ENCODE results near the gene ARHGAP26. TPM values are rescaled to one million over a fixed set of nuclear protein-coding genes. Genes with fewer than 3 reads are reported as not detected.
A peak's percentile ranks its signal among the peaks of the same experiment; 100 is the strongest.

The ARHGAP26 gene
- total RNA-seq, 1 donor from 2014 or later: 42.1 TPM

DNA sequence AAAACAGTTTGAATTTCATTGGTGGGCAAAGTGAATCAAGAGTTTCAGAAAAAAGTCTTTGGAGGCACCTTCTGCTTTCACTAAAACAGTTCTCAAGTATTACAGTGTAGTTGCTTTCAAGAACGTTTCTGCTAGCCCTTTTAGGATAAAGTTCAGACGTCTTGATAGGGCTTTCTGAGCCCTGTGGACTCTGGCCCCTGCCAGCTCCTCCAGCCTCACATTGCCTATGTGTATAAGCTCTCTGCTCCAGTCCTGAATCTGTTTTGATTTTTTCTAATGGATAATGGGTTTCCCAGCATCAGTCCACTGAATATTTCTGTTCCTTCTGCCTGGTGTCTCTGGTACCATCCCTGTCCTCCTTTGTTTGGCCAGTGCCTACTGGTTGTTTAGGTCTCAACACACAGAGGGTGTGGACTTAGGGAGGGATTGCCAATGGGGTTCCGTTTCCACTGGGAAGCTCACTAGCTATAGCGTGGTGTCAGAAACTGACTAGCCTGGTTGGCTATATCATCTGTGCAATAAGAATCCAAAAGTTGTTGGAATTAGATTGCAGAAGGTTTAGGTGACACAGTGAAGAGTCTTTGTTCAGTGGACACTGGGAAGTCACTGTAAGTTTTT is 26.4 kb downstream of the ARHGAP26 start:
- intact Hi-C loops (cut with DNase I): no loop called here
- DNase-seq (no peak), ATAC-seq (no peak)
- no peaks in the 10 kb centered on the region for H3K9me3 ChIP-seq
- TF ChIP-seq CTCF (IDR thresholded peaks at IDR 0.05): no peak
- no peak overlapping the region for H3K4me3 ChIP-seq
- no peak overlapping the region for H3K27ac ChIP-seq
- no peaks in the 10 kb centered on the region for H3K27me3 ChIP-seq (ENCODE audit: low read depth)
- H3K36me3 ChIP-seq: no peaks in the 10 kb centered on the region
- peaks cover 49% of the 10 kb centered on the region for H3K4me1 ChIP-seq

- H3K36me3 ChIP-seq: no peaks in the 10 kb centered on the region
- peak overlapping the region; percentile 61 for H3K27ac ChIP-seq
- ATAC-seq: no peak
- DNase-seq: no peak
- H3K27me3 ChIP-seq (ENCODE audit: low read depth): no peaks in the 10 kb centered on the region
- intact Hi-C loops (cut with DNase I): no loop called here
- no peak overlapping the region for H3K4me3 ChIP-seq
- no peaks in the 10 kb centered on the region for H3K9me3 ChIP-seq
- TF ChIP-seq CTCF (IDR thresholded peaks at IDR 0.05): no peak
- H3K4me1 ChIP-seq: peaks cover 56% of the 10 kb centered on the region
Measured at GRCh38 chr5:142797420-142797819, 27.2 kb downstream of the ARHGAP26 start.

GRCh38 chr5:142798099-142798770 is 28.1 kb downstream of the ARHGAP26 start:
- TF ChIP-seq CTCF (IDR thresholded peaks at IDR 0.05): no peak
- ATAC-seq (peak; percentile 79 to 92), DNase-seq (no peak)
- H3K9me3 ChIP-seq: no peaks in the 10 kb centered on the region
- H3K4me1 ChIP-seq: peaks cover 64% of the 10 kb centered on the region
- no peak overlapping the region for H3K4me3 ChIP-seq
- peak overlapping the region; percentile 61 for H3K27ac ChIP-seq
- intact Hi-C loops (cut with DNase I): no loop called here
- H3K27me3 ChIP-seq (ENCODE audit: low read depth): no peaks in the 10 kb centered on the region
- no peaks in the 10 kb centered on the region for H3K36me3 ChIP-seq

DNA sequence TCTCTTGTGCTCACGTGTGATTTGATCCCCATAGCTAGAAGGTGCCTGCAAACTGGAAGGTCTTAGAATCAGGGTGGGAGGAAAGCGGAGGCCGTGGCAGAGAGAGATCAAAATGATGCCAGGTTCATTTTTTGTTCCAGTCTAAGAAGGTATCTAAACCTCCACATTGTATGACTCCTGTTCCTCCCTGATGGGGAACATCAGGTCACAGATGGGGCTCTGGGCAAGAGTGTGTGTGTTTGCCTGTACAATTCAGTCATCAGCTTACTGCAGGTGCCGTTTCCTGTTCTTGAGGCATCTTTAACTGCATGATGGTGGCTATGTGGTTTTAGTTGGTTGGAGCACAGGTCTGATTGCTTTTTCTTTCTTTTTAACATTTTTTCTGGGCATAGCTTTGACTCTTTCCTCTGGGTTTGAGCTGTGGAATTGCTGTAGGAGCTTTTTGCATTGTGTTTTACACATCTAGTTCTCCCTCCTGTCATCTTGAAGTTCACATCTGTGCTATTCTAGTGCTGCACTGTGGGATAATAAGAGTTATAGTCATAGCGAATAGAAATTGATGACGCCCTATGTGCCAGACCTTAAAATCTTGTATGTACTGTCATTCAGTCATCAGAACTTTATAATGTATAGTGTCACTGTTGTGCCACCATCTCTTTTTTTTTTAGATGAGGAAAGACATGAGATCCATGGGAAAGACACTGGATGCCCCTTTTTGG is 30.8 kb downstream of the ARHGAP26 start:
- Histone ChIP-seq H3K9me3 (no peaks in the 10 kb centered on the region), H3K27me3 (ENCODE audit: low read depth) (no peaks in the 10 kb centered on the region), H3K27ac (peak overlapping the region; percentile 48), H3K4me1 (peaks cover 61% of the 10 kb centered on the region), H3K36me3 (no peaks in the 10 kb centered on the region), H3K4me3 (no peak overlapping the region)
- no peak for TF ChIP-seq CTCF (IDR thresholded peaks at IDR 0.05)
- intact Hi-C loops (cut with DNase I): no loop called here
- no peak for ATAC-seq
- no peak for DNase-seq

GRCh38 chr5:142801495-142801871 is 31.3 kb downstream of the ARHGAP26 start:
- H3K27ac ChIP-seq: no peak overlapping the region
- no peak for DNase-seq
- no peaks in the 10 kb centered on the region for H3K9me3 ChIP-seq
- peaks cover 61% of the 10 kb centered on the region for H3K4me1 ChIP-seq
- H3K27me3 ChIP-seq (ENCODE audit: low read depth): no peaks in the 10 kb centered on the region
- TF ChIP-seq CTCF (IDR thresholded peaks at IDR 0.05): no peak
- intact Hi-C loops (cut with DNase I): no loop called here
- no peak for ATAC-seq
- H3K36me3 ChIP-seq: no peaks in the 10 kb centered on the region
- H3K4me3 ChIP-seq: no peak overlapping the region
